ENCODE measurements around the gene DMRTC2.

Gene DMRTC2

DNA sequence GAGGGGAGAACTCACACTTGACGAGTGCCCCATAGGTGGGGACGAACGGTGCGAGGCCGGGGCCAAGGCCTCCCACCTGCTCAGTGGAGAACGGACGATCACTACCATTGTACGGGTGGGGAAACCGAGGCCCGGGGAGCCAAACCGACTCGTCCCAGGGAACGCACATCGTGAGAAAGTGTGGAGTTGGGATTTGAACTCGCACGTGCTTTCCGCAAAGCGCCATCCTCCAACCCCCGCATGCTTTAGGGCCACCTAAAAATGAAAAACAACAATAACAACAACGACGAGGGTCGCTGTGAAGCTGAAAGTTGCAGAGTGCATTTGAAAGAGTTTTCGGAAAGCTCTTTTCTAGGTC, 38.6 kb downstream of the DMRTC2 start:
- no peak for DNase-seq (ENCODE audit: extremely low read depth, low read depth)
- TF ChIP-seq, protein P1, sequence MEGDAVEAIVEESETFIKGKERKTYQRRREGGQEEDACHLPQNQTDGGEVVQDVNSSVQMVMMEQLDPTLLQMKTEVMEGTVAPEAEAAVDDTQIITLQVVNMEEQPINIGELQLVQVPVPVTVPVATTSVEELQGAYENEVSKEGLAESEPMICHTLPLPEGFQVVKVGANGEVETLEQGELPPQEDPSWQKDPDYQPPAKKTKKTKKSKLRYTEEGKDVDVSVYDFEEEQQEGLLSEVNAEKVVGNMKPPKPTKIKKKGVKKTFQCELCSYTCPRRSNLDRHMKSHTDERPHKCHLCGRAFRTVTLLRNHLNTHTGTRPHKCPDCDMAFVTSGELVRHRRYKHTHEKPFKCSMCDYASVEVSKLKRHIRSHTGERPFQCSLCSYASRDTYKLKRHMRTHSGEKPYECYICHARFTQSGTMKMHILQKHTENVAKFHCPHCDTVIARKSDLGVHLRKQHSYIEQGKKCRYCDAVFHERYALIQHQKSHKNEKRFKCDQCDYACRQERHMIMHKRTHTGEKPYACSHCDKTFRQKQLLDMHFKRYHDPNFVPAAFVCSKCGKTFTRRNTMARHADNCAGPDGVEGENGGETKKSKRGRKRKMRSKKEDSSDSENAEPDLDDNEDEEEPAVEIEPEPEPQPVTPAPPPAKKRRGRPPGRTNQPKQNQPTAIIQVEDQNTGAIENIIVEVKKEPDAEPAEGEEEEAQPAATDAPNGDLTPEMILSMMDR (IDR thresholded peaks at IDR 0.05; ENCODE audit: low read depth, low read length), result no peak

DNA sequence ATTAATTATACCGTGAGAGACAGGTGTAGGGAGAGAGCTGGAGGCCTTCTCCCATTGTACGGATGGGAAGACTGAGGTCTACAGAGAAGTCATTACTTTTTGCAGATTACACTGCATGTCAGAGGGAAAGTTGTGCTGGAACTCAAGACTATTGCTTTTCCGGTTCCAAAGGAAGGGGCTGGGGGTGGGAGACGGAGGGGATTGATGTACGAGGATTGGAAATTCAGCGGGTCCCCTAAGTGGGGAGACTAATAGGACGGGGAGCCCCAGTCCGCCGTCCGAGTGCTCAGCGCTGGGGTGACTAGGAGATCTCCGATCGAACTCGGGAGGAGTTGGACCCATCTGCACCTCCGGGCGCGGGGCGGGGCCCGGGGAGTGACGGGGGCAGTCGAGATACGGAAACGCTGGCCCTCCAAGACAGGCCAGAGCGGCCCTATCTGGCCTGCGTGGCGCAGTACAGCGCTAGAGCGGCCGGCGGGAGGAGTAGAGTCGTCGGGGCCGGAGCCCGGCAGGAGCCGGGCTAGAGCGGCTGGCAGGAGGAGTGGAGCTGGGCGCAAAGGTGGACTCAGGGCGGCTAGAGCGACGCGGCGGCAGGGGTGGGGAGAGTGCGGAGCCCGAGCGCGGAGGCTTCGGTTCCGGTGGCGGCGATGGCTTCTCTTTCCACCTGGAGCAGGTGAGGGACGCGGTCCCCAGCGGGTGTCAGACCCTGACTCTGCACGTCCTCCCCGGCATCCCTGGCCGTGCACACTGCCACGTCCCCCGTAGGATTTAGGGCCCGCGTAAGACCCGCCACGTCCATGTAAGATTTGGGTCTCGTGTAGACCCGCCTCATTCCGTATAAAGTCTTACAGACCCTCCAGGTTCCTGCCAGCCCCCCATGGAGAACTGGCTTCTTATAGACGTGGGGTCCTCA, 39.2 kb downstream of the DMRTC2 start:
- peak; percentile 93 for DNase-seq (ENCODE audit: extremely low read depth, low read depth)
- TF ChIP-seq, protein P1 (IDR thresholded peaks at IDR 0.05; ENCODE audit: low read depth, low read length), result peak; percentile 21

DNA sequence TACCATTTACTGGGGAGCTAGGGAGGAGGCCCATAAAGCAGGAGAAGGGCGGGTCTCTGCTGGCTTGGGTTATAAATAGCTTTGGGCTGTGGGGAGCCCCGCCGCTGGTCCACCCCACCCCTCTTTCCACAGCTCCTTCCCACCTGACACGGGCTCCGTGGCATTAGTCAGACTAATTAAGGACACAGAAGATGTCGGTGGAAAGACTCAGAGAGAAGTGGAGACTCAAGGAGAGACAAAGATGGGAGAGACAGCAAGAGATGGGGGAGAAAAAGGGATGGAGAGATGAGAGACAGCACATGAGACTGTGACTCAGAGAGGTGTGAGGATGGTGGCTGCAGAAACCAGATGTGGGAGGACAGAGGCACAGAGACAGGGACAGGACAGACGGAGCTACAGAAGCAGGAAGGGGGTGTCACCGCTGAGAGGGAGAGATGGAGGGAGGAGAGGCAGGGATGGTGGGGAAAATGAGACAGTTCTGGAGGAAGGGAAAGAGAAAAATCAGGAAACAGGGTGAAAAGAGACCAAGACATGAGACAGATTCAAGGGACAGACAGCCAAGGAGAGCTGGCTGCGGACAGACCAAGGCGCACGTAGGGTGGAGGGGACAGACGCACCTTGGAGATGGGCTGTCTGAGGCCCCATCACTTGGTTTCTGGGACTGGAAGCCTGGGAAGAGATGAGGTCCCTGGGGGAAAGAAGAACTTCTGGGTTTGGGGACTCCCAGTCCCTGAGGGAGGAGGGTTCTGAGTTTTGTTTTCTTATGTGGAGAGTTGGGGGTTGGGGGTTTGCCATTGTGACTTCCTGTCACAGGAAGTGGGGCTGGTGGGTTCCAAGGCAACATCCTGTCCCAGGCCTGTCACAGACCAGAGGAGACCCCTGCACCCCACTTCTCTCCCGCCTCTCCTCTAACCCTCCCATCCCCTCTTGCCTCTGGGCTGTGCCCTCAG, 42.2 kb downstream of the DMRTC2 start:
- no peak for DNase-seq (ENCODE audit: extremely low read depth, low read depth)
- TF ChIP-seq, protein P1 (IDR thresholded peaks at IDR 0.05; ENCODE audit: low read depth, low read length), result no peak

DNA sequence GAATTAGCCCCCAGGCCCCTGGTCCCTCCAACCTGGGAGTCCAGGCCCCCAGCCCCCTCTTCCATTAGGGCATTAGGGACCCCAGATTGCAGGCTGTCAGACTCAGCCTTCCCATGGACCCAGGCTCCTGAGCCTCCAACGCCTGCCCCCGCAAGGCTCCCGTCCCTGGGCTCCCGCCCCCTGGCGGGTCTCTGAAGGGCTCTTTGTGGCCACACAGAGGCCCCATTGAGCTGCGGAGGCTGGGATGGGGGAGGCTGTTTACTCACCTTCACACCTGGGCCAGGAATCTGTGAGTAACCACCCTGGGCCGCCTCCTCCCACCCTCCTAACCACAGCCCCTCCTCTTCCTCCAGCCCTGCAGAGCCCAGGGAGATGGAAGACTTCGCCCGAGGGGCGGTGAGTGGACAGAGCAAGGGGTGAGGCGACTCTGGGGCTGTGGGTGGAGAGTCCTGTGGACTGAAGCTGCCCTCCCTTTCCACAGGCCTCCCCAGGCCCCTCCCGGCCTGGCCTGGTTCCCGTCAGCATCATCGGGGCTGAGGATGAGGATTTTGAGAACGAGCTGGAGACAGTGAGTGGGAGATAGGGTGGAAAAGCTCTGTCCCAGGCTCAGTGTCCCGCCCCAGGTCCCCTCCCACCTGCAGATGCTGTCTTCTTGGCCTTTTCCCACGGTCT, 43.0 kb downstream of the DMRTC2 start:
- DNase-seq (ENCODE audit: extremely low read depth, low read depth), result no peak
- TF ChIP-seq, protein P1 (IDR thresholded peaks at IDR 0.05; ENCODE audit: low read depth, low read length), result no peak

DNA sequence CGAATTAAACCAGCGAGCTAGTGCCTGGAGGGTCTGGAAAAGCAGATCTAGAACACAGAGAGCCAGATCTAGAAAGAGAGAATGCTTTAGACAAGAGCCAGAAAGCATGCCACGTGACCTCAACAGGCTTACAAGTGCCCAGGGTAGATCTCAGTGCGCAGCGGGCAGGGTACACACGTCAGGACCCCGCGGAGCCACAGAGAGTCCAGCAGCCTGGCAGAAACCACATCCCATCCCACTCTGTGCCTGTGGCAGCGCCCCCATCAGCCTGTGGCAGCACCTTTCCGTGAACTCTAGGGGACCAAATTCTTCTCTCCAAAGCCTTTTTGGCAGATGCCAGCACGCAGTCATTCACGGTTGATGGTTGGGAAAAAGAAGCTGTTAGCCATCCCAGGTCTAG, 44.1 kb downstream of the DMRTC2 start:
- TF ChIP-seq, protein P1 (IDR thresholded peaks at IDR 0.05; ENCODE audit: low read depth, low read length), result no peak
- DNase-seq (ENCODE audit: extremely low read depth, low read depth), result no peak

DNA sequence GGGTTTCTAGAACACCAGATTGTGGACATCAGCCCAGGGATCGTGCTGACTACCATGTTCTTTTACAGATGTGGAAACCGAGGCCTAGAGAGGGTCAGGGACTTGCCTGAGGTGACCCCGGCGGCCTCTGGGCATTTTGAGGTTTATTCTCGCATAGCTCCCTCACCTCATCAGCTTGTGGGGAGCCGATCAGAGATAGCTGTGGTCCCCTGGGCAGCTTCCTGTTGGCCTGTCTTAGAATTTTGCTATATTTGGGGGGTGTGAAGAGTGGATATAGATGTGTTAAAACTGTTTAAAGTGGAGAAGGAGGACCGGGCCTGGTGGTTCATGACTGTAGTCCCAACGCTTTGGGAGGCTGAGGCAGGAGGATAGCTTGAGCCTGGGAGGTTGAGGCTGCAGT, 45.1 kb downstream of the DMRTC2 start:
- TF ChIP-seq, protein P1 (IDR thresholded peaks at IDR 0.05; ENCODE audit: low read depth, low read length), result no peak
- DNase-seq (ENCODE audit: extremely low read depth, low read depth), result no peak

Data from AG09319 (cell line).